22Rv1 (cell line): ENCODE measurements around the gene SIAH3.

Source experiments
- H3K27ac ChIP-seq: fragments of 450-650 bp; 2 replicates; pipeline ENCODE4 v1.5.1; 2017
- CTCF ChIP-seq: fragments of 450-650 bp; IDR thresholded peaks from 2 replicates; pipeline ENCODE4 v1.5.1; 2017; ENCODE audit warnings: mild to moderate bottlenecking
- ZFX ChIP-seq: fragments of 450-650 bp; IDR thresholded peaks from 2 replicates; pipeline ENCODE4 v1.6.1; 2017; ENCODE audit warnings: antibody characterized with exemption, borderline replicate concordance

The SIAH3 gene, protein sequence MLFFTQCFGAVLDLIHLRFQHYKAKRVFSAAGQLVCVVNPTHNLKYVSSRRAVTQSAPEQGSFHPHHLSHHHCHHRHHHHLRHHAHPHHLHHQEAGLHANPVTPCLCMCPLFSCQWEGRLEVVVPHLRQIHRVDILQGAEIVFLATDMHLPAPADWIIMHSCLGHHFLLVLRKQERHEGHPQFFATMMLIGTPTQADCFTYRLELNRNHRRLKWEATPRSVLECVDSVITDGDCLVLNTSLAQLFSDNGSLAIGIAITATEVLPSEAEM

GRCh38 chr13:45851171-45851921 is at the start of gene SIAH3:
SIAH3 (minus strand) TSS chr13:45851753; CDS start chr13:45851629, 124 bp downstream.
- no peak for TF ChIP-seq ZFX
- no peak within 1 kb of the TSS for H3K27ac ChIP-seq

DNA sequence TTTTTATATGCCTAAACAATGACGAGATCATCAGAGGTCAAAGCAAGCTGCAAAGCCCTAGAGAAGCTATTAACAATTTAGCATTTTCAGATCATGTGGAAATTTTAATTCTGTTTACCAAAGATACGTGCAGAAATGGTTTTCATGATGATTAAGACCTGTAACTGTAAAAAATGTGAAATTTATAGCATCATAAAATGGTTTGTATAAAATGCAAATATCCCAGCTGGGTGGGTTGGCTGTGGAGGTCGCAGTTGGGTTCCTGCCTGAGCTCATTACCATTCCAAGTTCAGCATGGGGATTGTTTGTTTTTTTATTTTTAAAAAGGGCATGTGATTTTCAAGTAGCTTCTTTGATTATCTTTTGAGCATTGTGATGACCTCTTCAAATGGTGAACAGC is 47.9 kb upstream of the SIAH3 start:
- no peak overlapping the region for H3K27ac ChIP-seq
- no peak for TF ChIP-seq ZFX
- no peak for TF ChIP-seq CTCF

- no peak overlapping the region for H3K27ac ChIP-seq
- TF ChIP-seq CTCF (no peak), ZFX (no peak)
These were observed 46.0 kb upstream of the SIAH3 start for GRCh38 chr13:45897562-45897961.

- H3K27ac ChIP-seq = no peak overlapping the region
- TF ChIP-seq CTCF (no peak), ZFX (no peak)
These were observed 44.7 kb upstream of the SIAH3 start for GRCh38 chr13:45896285-45896684.

- TF ChIP-seq CTCF = no peak
- no peak for TF ChIP-seq ZFX
These were observed 44.3 kb upstream of the SIAH3 start for GRCh38 chr13:45895881-45896280.

DNA sequence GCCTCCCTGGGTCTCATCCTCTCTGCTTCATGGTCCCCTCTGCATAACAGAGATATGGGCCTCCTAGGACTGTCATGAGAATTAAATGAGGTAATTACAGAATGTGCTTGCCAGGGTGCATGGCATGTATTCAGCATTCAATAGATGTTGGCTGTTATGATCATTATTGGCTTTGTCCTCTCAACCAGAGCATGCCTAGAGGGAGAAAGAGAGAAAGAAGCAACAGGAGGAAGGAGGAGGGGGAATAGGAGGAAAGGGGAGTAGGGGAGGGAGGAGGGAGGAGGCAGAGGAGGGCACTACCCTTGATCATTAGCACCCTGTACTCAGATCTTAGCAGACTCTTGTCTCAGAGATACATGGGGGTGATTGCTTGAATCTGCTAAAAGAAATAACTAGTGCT is 41.0 kb upstream of the SIAH3 start:
- TF ChIP-seq CTCF (no peak), ZFX (no peak)
- no peak overlapping the region for H3K27ac ChIP-seq

More at GRCh38 chr13:45895881-45896280, 44.3 kb upstream of the SIAH3 start:
- H3K27ac ChIP-seq = no peak overlapping the region

DNA sequence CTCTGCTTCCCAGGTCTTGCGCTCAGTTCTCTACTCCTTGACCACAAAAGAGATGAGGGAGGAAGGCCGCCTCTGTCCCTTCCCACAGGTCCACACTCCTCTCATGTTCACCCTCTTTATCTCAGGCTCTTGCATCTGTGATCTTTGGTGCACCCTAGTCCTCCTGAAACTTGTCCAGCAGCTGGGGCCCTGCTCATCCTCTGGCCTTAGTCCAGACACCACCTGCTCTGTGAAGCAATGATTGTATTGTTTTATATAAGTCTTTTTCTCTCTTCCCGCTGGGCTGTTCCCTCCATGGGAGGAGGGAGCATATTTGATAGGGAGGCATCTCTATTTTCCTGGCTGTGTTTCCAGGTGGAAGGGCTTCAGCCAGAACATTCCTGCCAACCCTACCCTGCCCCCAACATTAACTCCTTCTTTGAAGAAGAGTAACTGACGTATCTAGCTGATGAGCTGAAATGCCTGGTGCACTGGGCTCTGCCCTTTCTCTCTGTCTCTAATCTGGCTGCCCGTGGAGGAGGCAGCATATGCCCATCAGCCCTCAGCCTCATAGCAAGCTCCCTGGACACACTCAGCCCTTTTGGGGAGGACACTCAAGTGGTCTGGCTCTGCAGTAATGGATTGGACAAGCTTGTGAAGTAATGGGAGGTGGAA is 38.2 kb upstream of the SIAH3 start:
- no peak for TF ChIP-seq CTCF
- no peak for TF ChIP-seq ZFX
- H3K27ac ChIP-seq = no peak overlapping the region
